Lower lobe of right lung (tissue), 2 donors: Measurements from ENCODE around the gene AKAP1. TPM values are rescaled to one million over a fixed set of nuclear protein-coding genes. Genes with fewer than 3 reads are reported as not detected.
A peak's percentile ranks its signal among the peaks of the same experiment; 100 is the strongest.

Experiments
- ATAC-seq, 2 donors: fragments of 200-7000 bp; cut with Tn5 transposase; one replicate each; pipeline ENCODE4 v1.9.1; 2020 to 2022; ENCODE audit warnings: mild to moderate bottlenecking in 2 of 2, moderate library complexity in 2 of 2
- DNase-seq: peaks from one replicate; pipeline ENCODE4 v3.0.0-alpha.2; 2020
- H3K27ac ChIP-seq: fragments of 200-600 bp; one replicate; pipeline ENCODE4 v1.8.0; 2022
- H3K27me3 ChIP-seq: fragments of 200-600 bp; one replicate; pipeline ENCODE4 v1.8.0; 2022; ENCODE audit warnings: low read depth
- H3K36me3 ChIP-seq: fragments of 200-600 bp; one replicate; pipeline ENCODE4 v1.8.0; 2022; ENCODE audit warnings: mild to moderate bottlenecking
- H3K4me1 ChIP-seq: fragments of 200-600 bp; one replicate; pipeline ENCODE4 v1.8.0; 2022
- H3K4me3 ChIP-seq: fragments of 200-600 bp; one replicate; pipeline ENCODE4 v1.8.0; 2022; ENCODE audit warnings: mild to moderate bottlenecking
- H3K9me3 ChIP-seq: fragments of 200-600 bp; one replicate; pipeline ENCODE4 v1.8.0; 2022
- CTCF ChIP-seq: fragments of 200-600 bp; IDR thresholded peaks from one replicate; pipeline ENCODE4 v1.8.0; 2022; ENCODE audit warnings: antibody characterized with exemption, mild to moderate bottlenecking
- intact Hi-C: fragments of 100-400 bp; cut with DNase I; formaldehyde crosslinking; loops from one replicate; pipeline ENCODE4 v1.11.0; 2022
- long read RNA-seq: library from polyadenylated mRNA; unstranded; transcript quantifications from one replicate; pipeline ENCODE4 v2.0.0, GENCODE V29; 2021
- total RNA-seq: library from RNA; stranded (reverse); fragmentation: NEBNext Ultra II Directional; extraction: Animal tissue kit (Norgen Biotek cat#: 25700); gene quantifications from one replicate; pipeline ENCODE4 v1.2.1, GENCODE V29; 2021
- donor health status: DM: no; HTN: yes; CAD: no; lungs with severe emphysema.

AKAP1 gene
- 54.5 TPM for total RNA-seq
- long read RNA-seq, transcript AKAP1-202 (11 exons, 3,970 nt), result major isoform, 104 of 157 reads
- long read RNA-seq, partial matches to known transcripts, result 29 of 157 reads
- long read RNA-seq, other reads (novel, unspliced or antisense), result 22 of 157 reads

GRCh38 chr17:57084802-57085447 is at the start of gene AKAP1:
TSS of gene AKAP1 (plus strand) at chr17:57085246. CDS start at chr17:57105465, 20,219 bp downstream.
- Histone ChIP-seq H3K27me3 (no peaks in the 10 kb centered on the region), H3K27ac (peak within 1 kb of the TSS; percentile 92)
- ATAC-seq, result peak; percentile 96 to 98

GRCh38 chr17:57035971-57036481 is 49.0 kb upstream of the AKAP1 start:
- ATAC-seq, result peak; percentile 71 to 77
- intact Hi-C loops, result no loop called here
- Histone ChIP-seq H3K27me3 (peaks cover 6% of the 10 kb centered on the region), H3K27ac (peak overlapping the region; percentile 75), H3K36me3 (no peaks in the 10 kb centered on the region), H3K9me3 (no peaks in the 10 kb centered on the region), H3K4me3 (no peak overlapping the region), H3K4me1 (peaks cover 26% of the 10 kb centered on the region)
- no peak for DNase-seq
- no peak for TF ChIP-seq CTCF

More at GRCh38 chr17:57084802-57085447, at the start of gene AKAP1:
- no peaks in the 10 kb centered on the region for H3K9me3 ChIP-seq
- intact Hi-C loops, result no loop called here
- peak; percentile 97 for DNase-seq
- no peak for TF ChIP-seq CTCF
- H3K4me3 ChIP-seq, result peak within 1 kb of the TSS; percentile 89
- peaks cover 31% of the 10 kb centered on the region for H3K4me1 ChIP-seq
- no peaks in the 10 kb centered on the region for H3K36me3 ChIP-seq

GRCh38 chr17:57037411-57037810 is 47.6 kb upstream of the AKAP1 start:
- H3K9me3 ChIP-seq, result no peaks in the 10 kb centered on the region
- no peaks in the 10 kb centered on the region for H3K36me3 ChIP-seq
- no peak overlapping the region for H3K27ac ChIP-seq
- intact Hi-C loops, result no loop called here
- no peak for ATAC-seq
- no peak for DNase-seq
- peaks cover 6% of the 10 kb centered on the region for H3K27me3 ChIP-seq
- no peak overlapping the region for H3K4me3 ChIP-seq
- TF ChIP-seq CTCF, result no peak
- peaks cover 26% of the 10 kb centered on the region for H3K4me1 ChIP-seq

DNA sequence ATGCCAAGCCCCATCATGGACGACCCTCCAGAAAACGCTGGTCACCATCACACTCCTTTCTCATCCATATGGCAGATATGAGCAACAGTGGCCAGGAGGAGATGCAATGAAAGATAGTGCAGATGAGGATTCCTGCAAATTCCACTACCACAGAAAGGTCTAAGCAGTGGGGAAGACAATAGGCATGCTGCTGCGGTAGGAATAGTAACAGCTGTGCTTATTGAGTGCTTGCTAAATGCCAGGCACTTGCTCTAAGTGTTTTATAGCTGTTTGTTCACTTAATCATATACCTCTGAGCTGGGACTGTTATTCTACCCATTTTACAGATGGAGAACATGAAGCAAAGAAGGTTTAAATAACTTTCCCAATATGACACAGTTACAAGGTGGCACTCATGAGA is 46.6 kb upstream of the AKAP1 start:
- TF ChIP-seq CTCF, result no peak
- H3K4me3 ChIP-seq, result no peak overlapping the region
- DNase-seq (no peak), ATAC-seq (no peak)
- intact Hi-C loops, result no loop called here
- H3K9me3 ChIP-seq, result no peaks in the 10 kb centered on the region
- H3K4me1 ChIP-seq, result peaks cover 26% of the 10 kb centered on the region
- no peaks in the 10 kb centered on the region for H3K36me3 ChIP-seq
- peaks cover 12% of the 10 kb centered on the region for H3K27me3 ChIP-seq
- no peak overlapping the region for H3K27ac ChIP-seq

- H3K4me3 ChIP-seq, result no peak overlapping the region
- DNase-seq (no peak), ATAC-seq (no peak)
- intact Hi-C loops, result no loop called here
- peaks cover 22% of the 10 kb centered on the region for H3K27me3 ChIP-seq
- no peaks in the 10 kb centered on the region for H3K36me3 ChIP-seq
- H3K27ac ChIP-seq, result no peak overlapping the region
- TF ChIP-seq CTCF, result no peak
- H3K9me3 ChIP-seq, result no peaks in the 10 kb centered on the region
- H3K4me1 ChIP-seq, result peaks cover 22% of the 10 kb centered on the region
These were observed 44.5 kb upstream of the AKAP1 start for GRCh38 chr17:57040571-57040970.
